CD4-positive, alpha-beta T cell (primary cell): ENCODE measurements around the gene YDJC. TPM values are rescaled to one million over a fixed set of nuclear protein-coding genes. Genes with fewer than 3 reads are reported as not detected.

Source experiments
- ATAC-seq: fragments of 200-7000 bp; cut with Tn5 transposase; one replicate; pipeline ENCODE4 v1.10.0; 2022; ENCODE audit warnings: mild to moderate bottlenecking; ENCODE audit not compliant: poor library complexity
- CTCF ChIA-PET: fragments of 350-600 bp; sonication (Branson Sonifier 250); formaldehyde crosslinking; loops from one replicate; lab custom pipeline; 2021; ENCODE audit warnings: antibody characterized with exemption, inconsistent platforms; lab: Charles Lee
- POLR2A ChIA-PET: fragments of 350-600 bp; sonication (Branson Sonifier 250); formaldehyde crosslinking; loops from one replicate; lab custom pipeline; 2021; ENCODE audit warnings: antibody characterized with exemption, inconsistent platforms; lab: Charles Lee
- DNase-seq, 14 experiments: peaks; one replicate each; pipeline ENCODE4 v3.0.0-alpha.2; 2013 to 2020; ENCODE audit warnings: mixed read lengths in 2 of 14
- H3K27ac ChIP-seq, 2 donors: one replicate each; pipeline versions ENCODE4 v1.5.1 to v1.7.0; 2013; ENCODE audit warnings: low read length in 2 of 2, low read depth in 1 of 2, mild to moderate bottlenecking in 1 of 2
- H3K27me3 ChIP-seq, 2 experiments: 1 replicate in 1 of 2; 2 replicates in 1 of 2; pipeline versions ENCODE4 v1.6.1 to v1.7.0; 2013; ENCODE audit warnings: low read length in 2 of 2, control low read depth in 1 of 2, mild to moderate bottlenecking in 1 of 2, moderate library complexity in 1 of 2; ENCODE audit not compliant: insufficient read depth in 2 of 2, control insufficient read depth in 1 of 2
- H3K36me3 ChIP-seq: one replicate; pipeline ENCODE4 v1.6.1; 2013; ENCODE audit warnings: low read length, control low read depth; ENCODE audit not compliant: insufficient read depth
- H3K4me1 ChIP-seq: one replicate; pipeline ENCODE4 v1.6.1; 2013; ENCODE audit warnings: low read length, control low read depth; ENCODE audit not compliant: insufficient read depth
- H3K4me3 ChIP-seq: one replicate; pipeline ENCODE4 v1.5.1; 2013; ENCODE audit warnings: mild to moderate bottlenecking, low read length, moderate library complexity
- H3K9me3 ChIP-seq, 2 experiments: 1 replicate in 1 of 2; 2 replicates in 1 of 2; pipeline versions ENCODE4 v1.6.1 to v1.7.0; 2013; ENCODE audit warnings: low read length in 2 of 2, mild to moderate bottlenecking in 2 of 2, control low read depth in 1 of 2, moderate library complexity in 1 of 2; ENCODE audit not compliant: control insufficient read depth in 1 of 2, insufficient read depth in 1 of 2
- H3K27ac Mint-ChIP-seq: one replicate; pipeline ENCODE4 v1.8.0; 2020; ENCODE audit warnings: mixed read lengths
- H3K27me3 Mint-ChIP-seq: one replicate; pipeline ENCODE4 v1.8.0; 2021; ENCODE audit warnings: mixed read lengths
- H3K36me3 Mint-ChIP-seq: one replicate; pipeline ENCODE4 v1.8.0; 2021; ENCODE audit warnings: low read depth, mixed read lengths
- H3K4me1 Mint-ChIP-seq: one replicate; pipeline ENCODE4 v1.8.0; 2021; ENCODE audit warnings: low read depth, mixed read lengths
- H3K4me3 Mint-ChIP-seq: one replicate; pipeline ENCODE4 v1.8.0; 2020; ENCODE audit warnings: mild to moderate bottlenecking, mixed read lengths
- H3K9me3 Mint-ChIP-seq: one replicate; pipeline ENCODE4 v1.8.0; 2020; ENCODE audit warnings: mixed read lengths
- intact Hi-C, 2 experiments: fragments of 100-400 bp; cut with DNase I in 1 of 2; cut with micrococcal nuclease in 1 of 2; formaldehyde crosslinking; loops; one replicate each; pipeline versions ENCODE4 v1.15.1 to v1.9.0; 2023 to 2025; cut with DNase I, micrococcal nuclease
- total RNA-seq, 174 experiments: library from RNA in 2 of 174; stranded (reverse) in 2 of 174; gene quantifications; one replicate each; pipeline ENCODE4 v1.2.3 and lab custom pipeline; 2021 to 2026
- TF ChIP-seq, protein P1 (sequence below): fragments of 200-600 bp; IDR thresholded peaks from one replicate; pipeline ENCODE4 v1.8.0; 2022; ENCODE audit warnings: antibody characterized with exemption, mild to moderate bottlenecking

The YDJC gene
- total RNA-seq, 2 experiments from 2014 or later = 23.9 to 25.2 TPM

DNA sequence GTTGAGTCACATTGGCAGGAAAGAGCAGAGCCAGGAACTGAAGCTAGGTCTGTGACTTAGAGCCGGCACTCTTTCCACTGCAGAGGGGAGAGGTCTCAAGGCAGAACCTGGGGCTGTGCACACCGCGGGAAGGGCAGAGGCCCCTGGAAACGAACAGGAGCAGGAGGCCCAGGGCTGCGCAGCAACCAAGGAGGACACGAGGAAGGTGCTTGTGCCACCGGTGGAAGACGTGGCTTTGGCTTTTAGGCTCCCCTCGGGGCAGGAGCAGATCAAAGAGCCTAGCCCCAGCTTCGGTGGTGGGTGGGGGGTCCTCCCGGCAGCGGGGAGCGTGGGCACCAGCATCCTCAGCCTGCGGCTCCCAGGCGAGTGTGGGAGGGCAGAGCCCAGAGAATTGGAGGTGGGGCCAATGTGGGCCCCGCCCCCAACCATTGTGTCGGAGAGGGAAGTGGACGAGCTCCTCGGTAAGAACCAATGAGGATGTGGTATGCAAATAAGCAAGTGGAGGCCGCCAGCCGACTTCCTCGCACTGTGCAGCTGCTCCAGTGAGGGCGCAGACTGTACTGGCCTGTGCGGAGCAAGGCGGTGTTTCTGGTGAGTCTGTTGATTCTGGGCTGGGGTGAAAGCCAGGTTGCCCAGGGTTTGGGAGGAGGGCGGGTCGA, 2.5 kb upstream of the YDJC start, which contains the start of gene CCDC116:
Gene CCDC116, plus strand, starts transcription at position 524 of the 659 bp plus-strand sequence. CDS start 422 bp downstream, outside the sequence.
- Histone ChIP-seq H3K27me3 (no peaks in the 10 kb centered on the region), H3K9me3 (peaks cover 0 to 7% of the 10 kb centered on the region in 2 experiments), H3K27ac (no peak within 1 kb of the TSS), H3K36me3 (peaks cover 11% of the 10 kb centered on the region), H3K4me1 (peaks cover 35% of the 10 kb centered on the region), H3K4me3 (no peak within 1 kb of the TSS)
- ChIA-PET POLR2A (interaction anchor here (0.9 to 2.9 kb wide), 3 partner anchors 10 to 33 kb away, joined by 3 to 14 read pairs (median 14); partner anchors contain the start of genes PPIL2 and SDF2L1), CTCF (interaction anchor here (1.1 to 5.1 kb wide), 2 partner anchors 10 to 14 kb away, joined by 12 to 40 read pairs; partner anchors contain the start of gene SDF2L1)
- peak; percentile 28 for ATAC-seq
- Mint-ChIP-seq H3K27me3 (no peaks in the 10 kb centered on the region), H3K27ac (no peak within 1 kb of the TSS), H3K36me3 (peaks cover 20% of the 10 kb centered on the region), H3K4me1 (peaks cover 36% of the 10 kb centered on the region), H3K4me3 (peak within 1 kb of the TSS; percentile 34), H3K9me3 (no peaks in the 10 kb centered on the region)
- TF ChIP-seq, protein P1, sequence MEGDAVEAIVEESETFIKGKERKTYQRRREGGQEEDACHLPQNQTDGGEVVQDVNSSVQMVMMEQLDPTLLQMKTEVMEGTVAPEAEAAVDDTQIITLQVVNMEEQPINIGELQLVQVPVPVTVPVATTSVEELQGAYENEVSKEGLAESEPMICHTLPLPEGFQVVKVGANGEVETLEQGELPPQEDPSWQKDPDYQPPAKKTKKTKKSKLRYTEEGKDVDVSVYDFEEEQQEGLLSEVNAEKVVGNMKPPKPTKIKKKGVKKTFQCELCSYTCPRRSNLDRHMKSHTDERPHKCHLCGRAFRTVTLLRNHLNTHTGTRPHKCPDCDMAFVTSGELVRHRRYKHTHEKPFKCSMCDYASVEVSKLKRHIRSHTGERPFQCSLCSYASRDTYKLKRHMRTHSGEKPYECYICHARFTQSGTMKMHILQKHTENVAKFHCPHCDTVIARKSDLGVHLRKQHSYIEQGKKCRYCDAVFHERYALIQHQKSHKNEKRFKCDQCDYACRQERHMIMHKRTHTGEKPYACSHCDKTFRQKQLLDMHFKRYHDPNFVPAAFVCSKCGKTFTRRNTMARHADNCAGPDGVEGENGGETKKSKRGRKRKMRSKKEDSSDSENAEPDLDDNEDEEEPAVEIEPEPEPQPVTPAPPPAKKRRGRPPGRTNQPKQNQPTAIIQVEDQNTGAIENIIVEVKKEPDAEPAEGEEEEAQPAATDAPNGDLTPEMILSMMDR = no peak
- DNase-seq = peak; percentile 32 to 89 (median 51)
- intact Hi-C loops = no loop called here

DNA sequence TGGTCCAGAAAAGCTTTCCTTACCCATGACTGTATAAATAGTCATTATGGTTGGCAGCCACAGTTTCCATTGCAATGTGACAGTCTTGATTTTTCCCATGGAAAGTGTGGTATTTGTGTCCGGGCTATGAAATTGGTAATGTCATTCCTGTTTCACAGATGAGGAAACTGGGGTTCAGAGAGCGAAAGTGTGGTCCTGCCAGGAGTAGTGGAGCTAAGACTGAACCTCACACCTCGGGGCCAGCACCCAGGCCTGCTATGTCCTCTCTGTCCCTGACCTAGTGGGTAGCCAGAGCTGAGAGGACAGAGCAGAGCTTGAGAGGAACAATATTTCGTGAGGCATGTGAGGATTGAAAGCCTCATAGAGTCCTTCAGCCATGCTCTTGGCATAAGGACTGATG, 1.2 kb upstream of the YDJC start:
- peaks cover 0 to 7% of the 10 kb centered on the region in 2 experiments for H3K9me3 ChIP-seq
- peak overlapping the region; percentile 90 for H3K4me3 Mint-ChIP-seq
- intact Hi-C loops = loop anchor here in 1 of 2 experiments (2.0 kb wide), 1 partner anchor 64 kb away; the partner anchor contains the start of gene UBE2L3
- DNase-seq (no peak), ATAC-seq (no peak)
- H3K36me3 ChIP-seq = peaks cover 24% of the 10 kb centered on the region
- no peaks in the 10 kb centered on the region for H3K27me3 Mint-ChIP-seq
- H3K27ac Mint-ChIP-seq = peak overlapping the region; percentile 88
- H3K4me3 ChIP-seq = no peak overlapping the region
- peaks cover 46% of the 10 kb centered on the region for H3K4me1 Mint-ChIP-seq
- ChIA-PET POLR2A (interaction anchor here (2.9 to 4.5 kb wide), 2 partner anchors 11 to 16 kb away, joined by 14 to 140 read pairs; partner anchors contain the start of gene SDF2L1), CTCF (interaction anchor here (1.2 to 5.1 kb wide), 3 partner anchors 11 to 48 kb away, joined by 4 to 89 read pairs (median 40); partner anchors contain the start of gene SDF2L1)
- no peak overlapping the region for H3K27ac ChIP-seq
- H3K4me1 ChIP-seq = peaks cover 48% of the 10 kb centered on the region
- H3K27me3 ChIP-seq = no peaks in the 10 kb centered on the region
- no peaks in the 10 kb centered on the region for H3K9me3 Mint-ChIP-seq
- TF ChIP-seq, protein P1 = no peak
- H3K36me3 Mint-ChIP-seq = peaks cover 31% of the 10 kb centered on the region

DNA sequence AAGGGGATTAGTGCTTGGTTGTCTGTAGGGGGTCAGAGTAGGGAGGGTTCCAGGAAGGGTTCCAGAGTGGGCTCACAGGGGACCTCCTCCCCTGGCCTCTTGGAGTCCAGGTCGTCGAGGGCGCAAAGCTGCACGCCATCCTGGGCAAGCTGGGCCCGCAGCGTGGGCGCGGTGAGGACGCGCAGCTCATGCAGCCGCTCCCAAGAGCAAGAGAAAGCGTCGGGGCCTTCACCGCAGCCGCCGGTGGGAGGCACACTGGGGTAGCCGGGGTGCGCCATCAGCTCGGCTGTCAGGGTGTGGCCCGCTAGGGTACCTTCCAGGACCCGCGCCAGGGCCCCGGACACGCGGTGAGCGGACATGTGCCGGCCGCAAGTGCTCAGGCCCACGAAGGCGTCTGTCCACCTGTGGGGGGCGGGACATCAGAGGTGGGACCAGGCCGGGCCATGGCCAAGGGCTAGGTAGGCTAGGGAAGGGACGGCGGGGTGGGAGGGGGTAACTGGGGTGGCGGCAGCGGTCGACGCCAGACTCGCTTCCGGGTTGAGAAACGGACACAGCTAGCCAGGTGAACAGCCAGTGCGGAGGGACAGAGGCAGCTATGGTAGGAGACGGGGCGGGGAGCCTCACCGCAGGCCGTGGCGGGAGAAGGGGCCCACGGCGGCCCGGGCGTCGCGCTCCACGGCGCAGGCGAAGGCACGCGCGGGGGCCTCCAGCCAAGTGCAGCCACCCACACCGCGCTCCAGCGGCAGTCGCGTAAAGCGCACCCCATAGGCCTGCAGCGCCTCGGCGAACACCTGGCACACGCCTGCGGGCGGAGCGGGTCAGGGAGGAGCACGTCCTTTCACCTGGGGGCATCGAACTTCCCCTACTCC, 1.2 kb downstream of the YDJC start:
- no peaks in the 10 kb centered on the region for H3K27me3 Mint-ChIP-seq
- POLR2A ChIA-PET = interaction anchor here (0.6 to 4.5 kb wide), 16 partner anchors 9 to 646 kb away, joined by 3 to 140 read pairs (median 6); partner anchors contain the start of genes LZTR1, PPIL2, SDF2L1 and THAP7
- no peaks in the 10 kb centered on the region for H3K9me3 Mint-ChIP-seq
- DNase-seq (peak in 1 of 14 experiments; percentile 52), ATAC-seq (peak; percentile 4)
- peaks cover 31% of the 10 kb centered on the region for H3K36me3 Mint-ChIP-seq
- TF ChIP-seq, protein P1 = no peak
- H3K4me3 Mint-ChIP-seq = peak overlapping the region; percentile 97
- peak overlapping the region; percentile 88 for H3K27ac Mint-ChIP-seq
- Histone ChIP-seq H3K4me1 (peaks cover 70% of the 10 kb centered on the region), H3K27me3 (no peaks in the 10 kb centered on the region), H3K27ac (peak overlapping the region in 1 of 2 donors; percentile 34), H3K9me3 (peaks cover 0 to 7% of the 10 kb centered on the region in 2 experiments), H3K4me3 (peak overlapping the region; percentile 97), H3K36me3 (peaks cover 36% of the 10 kb centered on the region)
- CTCF ChIA-PET = interaction anchor here (0.5 to 5.1 kb wide), 18 partner anchors 12 to 647 kb away, joined by 3 to 89 read pairs (median 4); partner anchors contain the start of genes LZTR1, SDF2L1 and YPEL1
- intact Hi-C loops = loop anchor here in 1 of 2 experiments (1.0 to 5.0 kb wide), 3 partner anchors 14 to 626 kb away; partner anchors contain the start of genes SDF2L1 and THAP7
- H3K4me1 Mint-ChIP-seq = peaks cover 56% of the 10 kb centered on the region
